A673 (cell line): ENCODE measurements around the gene FCHSD2.

Experiments
- CTCF ChIP-seq: fragments of 300-800, 200-600 bp; sonication (generic); conservative IDR thresholded peaks from 2 replicates; pipeline ENCODE4 v1.5.1; 2017; ENCODE audit warnings: low read depth, mild to moderate bottlenecking, antibody characterized with exemption, low read length, moderate library complexity, mixed read lengths
- EZH2 ChIP-seq: fragments of 200-600 bp; sonication (generic); IDR thresholded peaks from 2 replicates; pipeline ENCODE4 v1.6.1; 2017; ENCODE audit warnings: borderline replicate concordance, low read depth, mild to moderate bottlenecking, mixed read lengths, antibody characterized with exemption, low read length; ENCODE audit not compliant: poor library complexity, severe bottlenecking

- no peak for TF ChIP-seq CTCF
- no peak for TF ChIP-seq EZH2
These were observed 317.2 kb downstream of the FCHSD2 start for GRCh38 chr11:72824811-72825505.
